ENCODE data around the gene GALNT2.

The GALNT2 gene

DNA sequence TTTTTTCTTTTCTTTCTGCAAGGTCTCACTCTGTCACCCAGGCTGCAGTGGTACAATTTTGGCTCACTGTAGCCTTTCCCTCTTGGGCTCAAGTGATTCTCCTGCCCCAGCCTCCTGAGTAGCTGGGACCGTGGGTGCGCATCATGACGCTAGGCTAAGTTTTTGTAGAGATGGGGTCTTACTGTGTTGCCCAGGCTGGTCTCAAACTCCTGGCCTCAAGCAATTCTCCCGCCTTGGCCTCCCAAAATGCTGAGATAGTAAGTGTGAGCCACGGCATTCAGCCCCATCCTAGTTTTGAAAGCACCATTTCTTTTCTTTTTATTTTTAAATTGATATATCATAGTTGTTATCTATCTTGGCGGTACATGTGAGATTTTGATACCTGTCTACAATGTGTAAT, 140.6 kb downstream of the GALNT2 start:
- H3K4me1 ChIP-seq (ENCODE audit: insufficient read depth, insufficient read length): peaks cover 5% of the 10 kb centered on the region
- H3K4me3 ChIP-seq (ENCODE audit: insufficient read length, low read depth): no peak overlapping the region
- no peak for DNase-seq (ENCODE audit: low read depth, low spot score)
- H3K9ac ChIP-seq (ENCODE audit: insufficient read length, low read depth): no peak overlapping the region
- H3K27me3 ChIP-seq (ENCODE audit: insufficient read depth, insufficient read length): no peaks in the 10 kb centered on the region
- H3K36me3 ChIP-seq (ENCODE audit: insufficient read depth, insufficient read length, low read length): peaks cover 36% of the 10 kb centered on the region
- TF ChIP-seq SUZ12 (IDR thresholded peaks at IDR 0.05; ENCODE audit: extremely low read depth, insufficient read depth, insufficient read length): no peak
- TF ChIP-seq ZNF274 (IDR thresholded peaks at IDR 0.05; ENCODE audit: low read depth, low read length): no peak
- H3K9me3 ChIP-seq (ENCODE audit: insufficient read depth, low read length): no peaks in the 10 kb centered on the region

DNA sequence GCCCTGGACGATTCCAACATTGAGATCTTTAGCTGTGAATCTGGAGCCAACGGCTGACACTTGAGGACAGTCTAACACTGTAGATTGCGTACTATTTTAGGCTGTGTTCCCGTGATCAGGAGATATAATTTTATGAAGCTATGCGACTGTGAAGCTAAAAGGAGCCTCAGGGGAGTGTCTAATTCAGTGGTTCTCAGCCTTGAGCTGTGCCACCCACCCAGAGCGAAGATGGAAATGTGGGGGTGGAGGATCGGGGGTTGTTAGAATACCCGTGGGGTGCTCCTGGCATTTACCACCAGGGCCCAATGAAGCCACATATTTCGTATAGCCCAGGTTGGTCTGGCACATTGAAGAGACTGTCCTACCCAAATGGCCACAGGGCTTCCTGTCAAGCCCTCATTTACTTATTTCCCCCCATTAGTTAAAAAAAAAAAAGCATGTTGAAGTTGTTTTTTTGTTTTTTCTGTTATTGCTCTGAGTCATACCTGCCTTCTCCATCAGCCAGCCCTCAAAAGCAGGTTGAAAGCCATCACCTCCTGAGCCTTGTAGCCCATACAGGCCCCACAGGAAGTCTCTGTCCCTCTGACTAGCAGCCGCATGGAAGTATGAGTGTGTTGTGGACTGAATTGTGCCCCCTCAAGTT, 141.7 kb downstream of the GALNT2 start:
- peaks cover 5% of the 10 kb centered on the region for H3K4me1 ChIP-seq (ENCODE audit: insufficient read depth, insufficient read length)
- no peaks in the 10 kb centered on the region for H3K9me3 ChIP-seq (ENCODE audit: insufficient read depth, low read length)
- H3K36me3 ChIP-seq (ENCODE audit: insufficient read depth, insufficient read length, low read length): peaks cover 24% of the 10 kb centered on the region
- no peak overlapping the region for H3K4me3 ChIP-seq (ENCODE audit: insufficient read length, low read depth)
- no peak for DNase-seq (ENCODE audit: low read depth, low spot score)
- no peak overlapping the region for H3K9ac ChIP-seq (ENCODE audit: insufficient read length, low read depth)
- TF ChIP-seq SUZ12 (IDR thresholded peaks at IDR 0.05; ENCODE audit: extremely low read depth, insufficient read depth, insufficient read length) (no peak), ZNF274 (IDR thresholded peaks at IDR 0.05; ENCODE audit: low read depth, low read length) (no peak), YY1 (IDR thresholded peaks at IDR 0.05; ENCODE audit: insufficient read depth, insufficient read length) (no peak)
- H3K27me3 ChIP-seq (ENCODE audit: insufficient read depth, insufficient read length): no peaks in the 10 kb centered on the region

DNA sequence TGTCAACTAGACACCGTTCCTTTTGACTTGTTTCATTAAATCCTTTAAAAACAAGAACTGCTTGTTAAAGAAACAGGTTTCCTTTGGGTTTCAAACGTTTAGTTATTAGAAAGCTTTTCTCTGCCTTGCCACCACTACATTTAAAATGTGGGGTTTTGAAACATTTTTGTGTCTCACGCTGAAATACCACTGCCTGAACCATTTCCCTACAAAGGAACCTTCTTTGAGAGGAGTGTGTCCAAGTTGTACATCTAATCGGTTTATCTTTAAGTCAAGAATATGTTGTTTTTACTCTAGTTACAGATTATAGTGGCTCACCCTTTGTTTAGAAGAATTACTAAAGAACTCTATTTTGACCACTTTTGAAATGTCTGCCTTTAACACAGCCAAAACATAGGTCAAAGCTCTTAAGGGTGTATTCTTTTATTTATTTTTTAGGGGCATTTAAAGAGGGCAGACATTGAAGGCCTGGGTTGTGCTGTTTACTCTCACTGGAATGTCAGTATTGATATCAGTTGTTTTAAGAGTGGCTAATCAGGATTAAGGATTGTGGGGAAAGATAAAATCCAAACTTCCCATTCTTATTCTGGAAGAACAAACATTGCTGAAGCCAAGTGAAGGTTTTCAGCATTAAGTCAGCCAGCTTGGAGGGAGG, 143.4 kb downstream of the GALNT2 start:
- Histone ChIP-seq H3K9ac (ENCODE audit: insufficient read length, low read depth) (no peak overlapping the region), H3K27me3 (ENCODE audit: insufficient read depth, insufficient read length) (no peaks in the 10 kb centered on the region)
- no peak for TF ChIP-seq ZNF274 (IDR thresholded peaks at IDR 0.05; ENCODE audit: low read depth, low read length)
- no peak for TF ChIP-seq YY1 (IDR thresholded peaks at IDR 0.05; ENCODE audit: insufficient read depth, insufficient read length)
- no peak for TF ChIP-seq SUZ12 (IDR thresholded peaks at IDR 0.05; ENCODE audit: extremely low read depth, insufficient read depth, insufficient read length)

DNA sequence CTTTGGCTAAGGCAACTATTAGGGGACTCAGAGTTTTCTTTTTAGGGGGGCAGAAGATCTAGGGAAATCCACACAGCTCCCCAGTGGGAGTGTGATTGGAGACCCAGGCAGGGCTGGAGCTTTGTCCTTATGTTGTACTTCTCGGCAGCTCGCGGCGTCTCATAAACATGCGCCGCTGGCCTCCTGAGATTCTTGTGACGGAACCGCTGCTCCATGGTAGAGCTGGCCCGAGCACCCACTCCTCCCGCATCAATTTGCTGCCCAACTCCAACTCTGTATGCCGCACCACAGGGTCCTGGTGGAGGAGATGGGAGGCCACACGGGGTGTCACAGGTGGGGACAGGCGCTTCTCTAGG, 143.9 kb downstream of the GALNT2 start:
- H3K4me1 ChIP-seq (ENCODE audit: insufficient read depth, insufficient read length): no peaks in the 10 kb centered on the region
- no peak overlapping the region for H3K9ac ChIP-seq (ENCODE audit: insufficient read length, low read depth)
- H3K27me3 ChIP-seq (ENCODE audit: insufficient read depth, insufficient read length): no peaks in the 10 kb centered on the region
- TF ChIP-seq ZNF274 (IDR thresholded peaks at IDR 0.05; ENCODE audit: low read depth, low read length) (no peak), YY1 (IDR thresholded peaks at IDR 0.05; ENCODE audit: insufficient read depth, insufficient read length) (no peak), SUZ12 (IDR thresholded peaks at IDR 0.05; ENCODE audit: extremely low read depth, insufficient read depth, insufficient read length) (no peak)
- no peak overlapping the region for H3K4me3 ChIP-seq (ENCODE audit: insufficient read length, low read depth)
- DNase-seq (ENCODE audit: low read depth, low spot score): no peak
- H3K36me3 ChIP-seq (ENCODE audit: insufficient read depth, insufficient read length, low read length): peaks cover 6% of the 10 kb centered on the region
- H3K9me3 ChIP-seq (ENCODE audit: insufficient read depth, low read length): no peaks in the 10 kb centered on the region

More for the DNA sequence above, 143.4 kb downstream of the GALNT2 start:
- H3K4me3 ChIP-seq (ENCODE audit: insufficient read length, low read depth): no peak overlapping the region
- peaks cover 11% of the 10 kb centered on the region for H3K36me3 ChIP-seq (ENCODE audit: insufficient read depth, insufficient read length, low read length)
- no peaks in the 10 kb centered on the region for H3K9me3 ChIP-seq (ENCODE audit: insufficient read depth, low read length)
- no peaks in the 10 kb centered on the region for H3K4me1 ChIP-seq (ENCODE audit: insufficient read depth, insufficient read length)
- no peak for DNase-seq (ENCODE audit: low read depth, low spot score)

DNA sequence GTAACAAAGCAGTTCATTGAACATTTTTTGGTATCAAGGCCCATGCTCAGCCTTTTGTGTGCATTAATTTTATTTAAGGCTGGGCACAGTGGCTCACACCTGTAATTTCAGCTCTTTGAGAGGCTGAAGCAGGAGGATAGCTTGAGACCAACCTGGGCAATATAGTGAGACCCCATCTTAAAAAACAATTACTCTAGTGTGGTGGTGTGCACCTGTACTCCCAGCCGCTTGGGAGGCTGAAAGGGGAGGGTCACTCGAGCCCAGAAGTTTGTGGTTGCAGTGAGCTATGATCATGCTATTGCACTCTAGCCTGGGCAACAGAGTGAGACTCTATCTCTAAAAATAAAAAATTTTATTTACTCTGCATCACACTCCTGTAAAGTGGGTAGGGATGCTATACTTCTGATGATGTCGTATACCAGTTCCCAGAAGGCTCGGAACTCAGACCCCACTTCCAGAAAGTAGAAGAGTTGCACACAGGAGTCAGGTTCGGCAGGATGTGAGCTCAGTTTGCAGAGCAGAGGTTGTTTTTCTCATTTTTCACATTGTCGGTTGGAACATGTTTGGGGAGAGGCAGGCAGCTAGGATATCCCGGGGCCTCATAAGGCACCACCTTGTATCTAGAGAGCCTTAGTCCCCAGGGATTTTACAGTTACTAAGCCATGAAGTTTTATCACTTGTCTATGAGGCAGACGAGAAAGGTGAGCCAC, 144.6 kb downstream of the GALNT2 start:
- Histone ChIP-seq H3K9me3 (ENCODE audit: insufficient read depth, low read length) (no peaks in the 10 kb centered on the region), H3K4me3 (ENCODE audit: insufficient read length, low read depth) (no peak overlapping the region), H3K27me3 (ENCODE audit: insufficient read depth, insufficient read length) (no peaks in the 10 kb centered on the region), H3K9ac (ENCODE audit: insufficient read length, low read depth) (no peak overlapping the region), H3K4me1 (ENCODE audit: insufficient read depth, insufficient read length) (no peaks in the 10 kb centered on the region), H3K36me3 (ENCODE audit: insufficient read depth, insufficient read length, low read length) (peaks cover 6% of the 10 kb centered on the region)
- no peak for DNase-seq (ENCODE audit: low read depth, low spot score)
- TF ChIP-seq YY1 (IDR thresholded peaks at IDR 0.05; ENCODE audit: insufficient read depth, insufficient read length) (no peak), SUZ12 (IDR thresholded peaks at IDR 0.05; ENCODE audit: extremely low read depth, insufficient read depth, insufficient read length) (no peak), ZNF274 (IDR thresholded peaks at IDR 0.05; ENCODE audit: low read depth, low read length) (no peak)

DNA sequence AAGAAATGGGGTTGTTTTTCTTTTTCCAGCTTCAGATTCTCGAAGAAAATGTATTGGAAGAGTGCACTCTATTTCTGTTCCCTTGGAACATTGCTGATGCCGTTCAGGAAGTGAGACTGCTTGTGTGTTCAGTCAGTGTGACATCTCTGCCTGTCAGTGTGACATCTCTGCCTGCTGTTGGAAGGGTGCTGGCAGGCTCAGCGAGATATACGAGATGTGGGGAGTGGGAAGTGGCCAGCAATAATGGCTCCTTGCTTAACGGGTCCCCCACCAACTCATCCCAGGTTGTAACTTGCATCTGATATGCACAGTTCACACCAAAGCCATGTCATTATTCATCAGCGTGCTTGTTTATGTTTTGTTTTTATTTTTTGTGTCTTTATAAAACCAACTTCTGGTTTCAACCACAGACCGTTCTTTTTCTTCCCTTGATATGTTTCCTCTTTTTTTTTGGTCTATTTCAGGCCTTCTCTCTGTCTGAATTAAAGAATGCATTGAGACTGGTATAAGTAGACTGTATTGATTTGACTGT, 145.4 kb downstream of the GALNT2 start:
- DNase-seq (ENCODE audit: low read depth, low spot score): no peak

DNA sequence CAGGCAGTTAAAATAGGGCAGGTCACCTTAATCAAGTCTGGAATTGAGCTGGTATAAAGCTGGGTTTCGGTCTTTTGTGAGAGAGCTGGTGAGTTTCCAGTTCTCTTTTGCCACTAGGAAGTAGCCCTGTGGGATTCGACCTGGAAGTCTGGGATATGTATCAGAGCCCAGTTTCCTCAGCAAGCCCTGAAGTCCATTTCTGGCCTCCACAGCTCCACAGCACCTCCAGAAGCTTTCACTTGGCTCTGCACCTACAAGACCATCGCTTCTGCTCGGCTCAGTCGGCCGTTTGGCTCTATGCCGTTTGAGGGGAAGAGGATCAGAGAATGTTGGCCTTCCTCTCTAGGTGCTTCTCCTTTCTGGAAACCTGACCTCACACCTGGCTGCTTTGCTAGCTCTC, 148.0 kb downstream of the GALNT2 start:
- DNase-seq (ENCODE audit: low read depth, low spot score): no peak
- TF ChIP-seq ZNF274 (IDR thresholded peaks at IDR 0.05; ENCODE audit: low read depth, low read length): no peak
- no peak for TF ChIP-seq YY1 (IDR thresholded peaks at IDR 0.05; ENCODE audit: insufficient read depth, insufficient read length)
- no peak for TF ChIP-seq SUZ12 (IDR thresholded peaks at IDR 0.05; ENCODE audit: extremely low read depth, insufficient read depth, insufficient read length)
- Histone ChIP-seq H3K36me3 (ENCODE audit: insufficient read depth, insufficient read length, low read length) (no peaks in the 10 kb centered on the region), H3K9me3 (ENCODE audit: insufficient read depth, low read length) (no peaks in the 10 kb centered on the region), H3K27me3 (ENCODE audit: insufficient read depth, insufficient read length) (no peaks in the 10 kb centered on the region), H3K4me3 (ENCODE audit: insufficient read length, low read depth) (no peak overlapping the region), H3K9ac (ENCODE audit: insufficient read length, low read depth) (no peak overlapping the region), H3K4me1 (ENCODE audit: insufficient read depth, insufficient read length) (no peaks in the 10 kb centered on the region)

More for the DNA sequence above, 145.4 kb downstream of the GALNT2 start:
- H3K36me3 ChIP-seq (ENCODE audit: insufficient read depth, insufficient read length, low read length): peaks cover 1% of the 10 kb centered on the region
- no peaks in the 10 kb centered on the region for H3K9me3 ChIP-seq (ENCODE audit: insufficient read depth, low read length)
- TF ChIP-seq ZNF274 (IDR thresholded peaks at IDR 0.05; ENCODE audit: low read depth, low read length): no peak
- no peak for TF ChIP-seq YY1 (IDR thresholded peaks at IDR 0.05; ENCODE audit: insufficient read depth, insufficient read length)
- no peak for TF ChIP-seq SUZ12 (IDR thresholded peaks at IDR 0.05; ENCODE audit: extremely low read depth, insufficient read depth, insufficient read length)
- H3K4me3 ChIP-seq (ENCODE audit: insufficient read length, low read depth): no peak overlapping the region
- no peaks in the 10 kb centered on the region for H3K4me1 ChIP-seq (ENCODE audit: insufficient read depth, insufficient read length)
- no peak overlapping the region for H3K9ac ChIP-seq (ENCODE audit: insufficient read length, low read depth)
- no peaks in the 10 kb centered on the region for H3K27me3 ChIP-seq (ENCODE audit: insufficient read depth, insufficient read length)
